ENCODE results near the gene ADH1B. TPM values are rescaled to one million over a fixed set of nuclear protein-coding genes. Genes with fewer than 3 reads are reported as not detected.
"Not testable (repeated sequence)": the region's sequence is repeated elsewhere in the genome, so short reads cannot be mapped to it uniquely, and the experiment has no call there.

The ADH1B gene
- total RNA-seq, 5 donors from 2014 or later (not counting 1 experiment from before 2014, with no cell fraction given): 2.0 to 3.1 (median 2.1) TPM; not detected in 2

DNA sequence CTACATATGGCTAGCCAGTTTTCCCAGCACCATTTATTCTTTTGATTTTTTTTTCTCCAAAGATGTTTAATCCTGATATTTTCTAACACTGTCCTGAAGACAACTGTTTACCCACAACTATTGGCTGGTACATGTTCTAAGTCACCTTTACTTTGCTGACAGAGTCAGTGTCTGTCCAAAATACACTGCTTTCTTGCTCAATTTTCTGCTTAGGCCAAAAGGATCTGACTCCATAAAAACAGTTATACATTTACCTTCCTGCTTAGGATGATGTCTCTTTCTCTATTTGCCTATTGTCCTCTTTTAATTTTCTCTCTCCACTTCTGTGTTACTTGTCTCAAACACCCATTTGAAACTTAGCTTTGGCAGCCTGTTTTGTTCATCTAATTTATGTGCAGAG lies 28.1 kb upstream of the ADH1B start:
- Histone ChIP-seq H3K4me1 (ENCODE audit: control insufficient read depth in 1 of 2, extremely low read depth in 1 of 2, insufficient read depth in 2 of 2, low read length in 2 of 2) (no peaks in the 10 kb centered on the region), H3K27me3 (replicated peaks in 1 of 2; ENCODE audit: control insufficient read depth in 2 of 2, extremely low read depth in 1 of 2, insufficient read depth in 2 of 2, low read length in 1 of 2) (peaks cover 0 to 2% of the 10 kb centered on the region in 2 experiments), H3K27ac (ENCODE audit: low read length) (no peak overlapping the region), H3K9me3 (no peaks in the 10 kb centered on the region), H3K4me3 (ENCODE audit: control insufficient read depth in 1 of 2, extremely low read depth in 1 of 2, low read length in 1 of 2) (no peak overlapping the region), H3K36me3 (ENCODE audit: control insufficient read depth in 2 of 2, extremely low read depth in 1 of 2, insufficient read depth in 1 of 2, low read length in 1 of 2) (no peaks in the 10 kb centered on the region)
- no peaks in the 10 kb centered on the region for H3K36me3 Mint-ChIP-seq
- H3K4me1 Mint-ChIP-seq: peaks cover 0 to 6% (median 0%) of the 10 kb centered on the region in 3 donors
- DNase-seq (no peak), ATAC-seq (replicated peaks in 1 of 4) (no peak)
- ChIA-PET CTCF (no interaction called here), POLR2A (interaction anchor here in 1 of 2 donors (0.7 kb wide), 1 partner anchor 525 kb away, joined by 3 read pairs; no protein-coding TSS in a partner anchor)
- peaks cover 0 to 3% (median 0%) of the 10 kb centered on the region in 3 donors for H3K9me3 Mint-ChIP-seq
- H3K27ac Mint-ChIP-seq: no peak overlapping the region
- H3K4me3 Mint-ChIP-seq: no peak overlapping the region
- H3K27me3 Mint-ChIP-seq: peaks cover 6 to 15% of the 10 kb centered on the region in 2 donors

DNA sequence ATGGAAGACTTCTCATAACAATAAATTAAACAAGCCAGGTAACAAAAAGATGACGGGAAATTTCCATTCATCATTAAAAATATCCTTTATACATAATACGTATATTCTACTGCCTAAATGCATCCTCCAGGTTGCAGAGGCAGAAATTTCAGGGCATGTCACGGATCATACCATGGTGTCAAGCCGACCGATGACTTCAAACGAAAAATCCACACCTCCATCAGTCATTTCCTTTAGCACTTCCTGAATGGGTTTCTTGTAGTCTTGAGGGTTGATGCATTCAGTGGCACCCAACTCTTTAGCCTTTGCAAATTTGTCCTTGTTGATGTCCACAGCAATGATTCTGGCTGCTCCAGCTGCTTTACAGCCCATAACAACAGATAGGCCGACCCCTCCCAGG lies 21.4 kb upstream of the ADH1B start:
- H3K4me1 Mint-ChIP-seq; H3K9me3 ChIP-seq; H3K4me1 ChIP-seq (ENCODE audit: control insufficient read depth in 1 of 2, extremely low read depth in 1 of 2, insufficient read depth in 2 of 2, low read length in 2 of 2); H3K27me3 ChIP-seq (replicated peaks in 1 of 2; ENCODE audit: control insufficient read depth in 2 of 2, extremely low read depth in 1 of 2, insufficient read depth in 2 of 2, low read length in 1 of 2); H3K36me3 ChIP-seq (ENCODE audit: control insufficient read depth in 2 of 2, extremely low read depth in 1 of 2, insufficient read depth in 1 of 2, low read length in 1 of 2); H3K9me3 Mint-ChIP-seq; H3K27ac ChIP-seq (ENCODE audit: low read length); ATAC-seq (replicated peaks in 1 of 4); H3K36me3 Mint-ChIP-seq; H3K4me3 ChIP-seq (ENCODE audit: control insufficient read depth in 1 of 2, extremely low read depth in 1 of 2, low read length in 1 of 2); H3K4me3 Mint-ChIP-seq; CTCF ChIA-PET; DNase-seq; POLR2A ChIA-PET; H3K27ac Mint-ChIP-seq: not testable (repeated sequence)
- peaks cover 9 to 24% of the 10 kb centered on the region in 2 donors for H3K27me3 Mint-ChIP-seq
- WGBS (ENCODE audit: insufficient coverage): no CpG with 5 or more reads among the region's 7 CpGs

DNA sequence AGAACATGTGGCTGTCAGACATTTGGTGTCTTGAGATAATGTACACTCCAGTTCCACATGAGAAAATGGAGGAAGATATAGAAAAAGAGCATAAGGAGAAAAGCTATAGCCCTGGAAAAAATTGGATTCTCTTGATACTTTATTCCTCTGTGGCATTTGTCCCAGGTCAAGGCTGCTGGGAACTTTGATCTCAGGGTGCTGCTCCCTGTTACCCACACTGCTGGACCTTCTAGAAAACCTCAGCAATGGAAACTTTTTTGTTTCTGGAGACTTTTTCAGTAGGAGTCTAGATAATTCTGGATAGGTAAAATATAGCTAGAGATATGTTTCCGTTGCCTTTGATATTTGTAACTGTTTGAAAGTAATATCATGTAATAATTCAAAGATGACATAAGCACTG lies 20.2 kb upstream of the ADH1B start:
- ATAC-seq (replicated peaks in 1 of 4) (no peak), DNase-seq (no peak)
- Histone ChIP-seq H3K9me3 (no peaks in the 10 kb centered on the region), H3K27me3 (replicated peaks in 1 of 2; ENCODE audit: control insufficient read depth in 2 of 2, extremely low read depth in 1 of 2, insufficient read depth in 2 of 2, low read length in 1 of 2) (no peaks in the 10 kb centered on the region), H3K36me3 (ENCODE audit: control insufficient read depth in 2 of 2, extremely low read depth in 1 of 2, insufficient read depth in 1 of 2, low read length in 1 of 2) (no peaks in the 10 kb centered on the region), H3K27ac (ENCODE audit: low read length) (no peak overlapping the region), H3K4me1 (ENCODE audit: control insufficient read depth in 1 of 2, extremely low read depth in 1 of 2, insufficient read depth in 2 of 2, low read length in 2 of 2) (no peaks in the 10 kb centered on the region), H3K4me3 (ENCODE audit: control insufficient read depth in 1 of 2, extremely low read depth in 1 of 2, low read length in 1 of 2) (no peak overlapping the region)
- Mint-ChIP-seq H3K4me1 (no peaks in the 10 kb centered on the region), H3K27ac (no peak overlapping the region), H3K36me3 (no peaks in the 10 kb centered on the region), H3K4me3 (no peak overlapping the region), H3K27me3 (peaks cover 9 to 22% of the 10 kb centered on the region in 2 donors), H3K9me3 (no peaks in the 10 kb centered on the region)
- no CpG with 5 or more reads among the region's 1 CpG for WGBS (ENCODE audit: insufficient coverage)
- POLR2A ChIA-PET: no interaction called here
- CTCF ChIA-PET: no interaction called here

DNA sequence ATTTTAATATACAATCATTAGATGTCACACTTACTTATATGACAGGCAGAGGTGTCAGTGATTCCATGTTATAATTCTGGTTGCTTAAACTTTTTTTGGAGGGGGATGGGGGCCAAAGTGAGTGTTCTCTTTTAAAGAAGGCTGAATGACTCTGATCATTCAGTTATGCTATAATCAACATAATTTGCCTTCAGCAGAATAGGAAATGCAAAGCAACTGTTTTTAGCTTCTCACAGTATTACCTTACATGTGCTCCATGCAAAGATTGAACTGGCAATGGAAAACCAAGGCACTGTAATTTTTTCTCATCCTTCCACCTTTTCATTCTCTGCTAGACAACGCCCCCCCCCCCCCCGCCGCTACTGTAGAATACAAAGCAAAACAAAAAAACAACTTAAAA lies 18.0 kb upstream of the ADH1B start:
- no peak overlapping the region for H3K27ac Mint-ChIP-seq
- no peaks in the 10 kb centered on the region for H3K4me1 Mint-ChIP-seq
- H3K27ac ChIP-seq (ENCODE audit: low read length): no peak overlapping the region
- ChIA-PET POLR2A (no interaction called here), CTCF (no interaction called here)
- H3K4me3 Mint-ChIP-seq: no peak overlapping the region
- no peaks in the 10 kb centered on the region for H3K9me3 ChIP-seq
- H3K4me3 ChIP-seq (ENCODE audit: control insufficient read depth in 1 of 2, extremely low read depth in 1 of 2, low read length in 1 of 2): no peak overlapping the region
- H3K27me3 Mint-ChIP-seq: peaks cover 7 to 24% of the 10 kb centered on the region in 2 donors
- ATAC-seq (replicated peaks in 1 of 4): no peak
- H3K27me3 ChIP-seq (replicated peaks in 1 of 2; ENCODE audit: control insufficient read depth in 2 of 2, extremely low read depth in 1 of 2, insufficient read depth in 2 of 2, low read length in 1 of 2): peaks cover 0 to 3% of the 10 kb centered on the region in 2 experiments
- no peaks in the 10 kb centered on the region for H3K36me3 Mint-ChIP-seq
- WGBS (ENCODE audit: insufficient coverage): no CpG with 5 or more reads among the region's 3 CpGs
- no peaks in the 10 kb centered on the region for H3K4me1 ChIP-seq (ENCODE audit: control insufficient read depth in 1 of 2, extremely low read depth in 1 of 2, insufficient read depth in 2 of 2, low read length in 2 of 2)
- no peak for DNase-seq
- no peaks in the 10 kb centered on the region for H3K9me3 Mint-ChIP-seq
- no peaks in the 10 kb centered on the region for H3K36me3 ChIP-seq (ENCODE audit: control insufficient read depth in 2 of 2, extremely low read depth in 1 of 2, insufficient read depth in 1 of 2, low read length in 1 of 2)

DNA sequence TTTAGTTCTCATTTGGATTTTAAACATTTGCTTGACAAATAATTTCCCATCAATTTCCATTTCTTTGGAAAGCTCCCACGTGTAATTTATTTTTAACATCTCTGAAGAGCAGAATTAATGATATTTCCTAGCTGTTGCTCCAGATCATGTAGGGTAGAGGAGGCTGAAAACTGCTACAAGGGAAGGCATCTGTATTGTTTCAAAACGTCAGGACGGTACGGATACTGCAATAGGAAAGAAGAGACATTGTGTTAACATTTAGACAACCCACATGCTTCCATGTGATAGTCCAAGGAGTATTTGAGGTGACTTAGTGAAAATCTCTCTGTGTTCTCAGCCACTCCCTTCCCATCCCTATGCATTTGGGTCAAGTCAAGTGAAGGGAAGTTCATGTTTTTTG lies 15.4 kb upstream of the ADH1B start:
- WGBS (ENCODE audit: insufficient coverage): no CpG with 5 or more reads among the region's 4 CpGs

DNA sequence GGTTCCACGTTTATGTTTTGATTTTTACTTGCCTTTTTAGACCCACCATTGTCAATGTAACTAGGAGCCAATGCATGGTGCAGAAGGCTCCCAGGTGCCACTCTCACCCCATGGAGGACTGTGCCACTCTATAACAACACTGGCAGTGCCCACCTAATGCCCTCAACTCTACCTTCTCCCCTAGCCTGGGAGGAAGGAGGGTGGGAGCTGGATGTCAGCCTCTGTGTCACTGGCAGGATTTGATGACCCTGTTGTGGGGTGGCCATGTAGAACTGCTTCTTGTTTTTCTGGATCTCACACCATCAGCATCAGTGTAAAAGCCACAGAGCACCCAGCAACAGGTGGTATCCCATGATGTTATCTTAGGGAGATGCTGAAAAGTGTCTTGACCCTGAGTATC lies 13.7 kb upstream of the ADH1B start:
- Histone ChIP-seq H3K27me3 (replicated peaks in 1 of 2; ENCODE audit: control insufficient read depth in 2 of 2, extremely low read depth in 1 of 2, insufficient read depth in 2 of 2, low read length in 1 of 2) (peaks cover 0 to 7% of the 10 kb centered on the region in 2 experiments), H3K27ac (ENCODE audit: low read length) (no peak overlapping the region), H3K36me3 (ENCODE audit: control insufficient read depth in 2 of 2, extremely low read depth in 1 of 2, insufficient read depth in 1 of 2, low read length in 1 of 2) (no peaks in the 10 kb centered on the region), H3K4me1 (ENCODE audit: control insufficient read depth in 1 of 2, extremely low read depth in 1 of 2, insufficient read depth in 2 of 2, low read length in 2 of 2) (no peaks in the 10 kb centered on the region), H3K4me3 (ENCODE audit: control insufficient read depth in 1 of 2, extremely low read depth in 1 of 2, low read length in 1 of 2) (no peak overlapping the region), H3K9me3 (no peaks in the 10 kb centered on the region)
- ATAC-seq (replicated peaks in 1 of 4) (no peak), DNase-seq (no peak)
- ChIA-PET CTCF (no interaction called here), POLR2A (no interaction called here)
- no peak overlapping the region for H3K4me3 Mint-ChIP-seq
- no peak overlapping the region for H3K27ac Mint-ChIP-seq
- no peaks in the 10 kb centered on the region for H3K4me1 Mint-ChIP-seq
- H3K27me3 Mint-ChIP-seq: peaks cover 2 to 27% of the 10 kb centered on the region in 2 donors
- WGBS (ENCODE audit: insufficient coverage): 57% methylated on average over 1 of the region's 1 CpG
- no peaks in the 10 kb centered on the region for H3K36me3 Mint-ChIP-seq
- H3K9me3 Mint-ChIP-seq: peaks cover 0 to 4% (median 0%) of the 10 kb centered on the region in 3 donors

More for the DNA sequence above, 15.4 kb upstream of the ADH1B start:
- Histone ChIP-seq H3K4me3 (ENCODE audit: control insufficient read depth in 1 of 2, extremely low read depth in 1 of 2, low read length in 1 of 2) (no peak overlapping the region), H3K9me3 (no peaks in the 10 kb centered on the region), H3K27me3 (replicated peaks in 1 of 2; ENCODE audit: control insufficient read depth in 2 of 2, extremely low read depth in 1 of 2, insufficient read depth in 2 of 2, low read length in 1 of 2) (peaks cover 0 to 3% of the 10 kb centered on the region in 2 experiments), H3K36me3 (ENCODE audit: control insufficient read depth in 2 of 2, extremely low read depth in 1 of 2, insufficient read depth in 1 of 2, low read length in 1 of 2) (no peaks in the 10 kb centered on the region), H3K27ac (ENCODE audit: low read length) (no peak overlapping the region), H3K4me1 (ENCODE audit: control insufficient read depth in 1 of 2, extremely low read depth in 1 of 2, insufficient read depth in 2 of 2, low read length in 2 of 2) (no peaks in the 10 kb centered on the region)
- POLR2A ChIA-PET: no interaction called here
- CTCF ChIA-PET: no interaction called here
- no peak overlapping the region for H3K27ac Mint-ChIP-seq
- peaks cover 0 to 4% (median 0%) of the 10 kb centered on the region in 3 donors for H3K9me3 Mint-ChIP-seq
- DNase-seq (no peak), ATAC-seq (replicated peaks in 1 of 4) (no peak)
- H3K36me3 Mint-ChIP-seq: no peaks in the 10 kb centered on the region
- H3K4me3 Mint-ChIP-seq: no peak overlapping the region
- peaks cover 4 to 32% of the 10 kb centered on the region in 2 donors for H3K27me3 Mint-ChIP-seq
- H3K4me1 Mint-ChIP-seq: no peaks in the 10 kb centered on the region

DNA sequence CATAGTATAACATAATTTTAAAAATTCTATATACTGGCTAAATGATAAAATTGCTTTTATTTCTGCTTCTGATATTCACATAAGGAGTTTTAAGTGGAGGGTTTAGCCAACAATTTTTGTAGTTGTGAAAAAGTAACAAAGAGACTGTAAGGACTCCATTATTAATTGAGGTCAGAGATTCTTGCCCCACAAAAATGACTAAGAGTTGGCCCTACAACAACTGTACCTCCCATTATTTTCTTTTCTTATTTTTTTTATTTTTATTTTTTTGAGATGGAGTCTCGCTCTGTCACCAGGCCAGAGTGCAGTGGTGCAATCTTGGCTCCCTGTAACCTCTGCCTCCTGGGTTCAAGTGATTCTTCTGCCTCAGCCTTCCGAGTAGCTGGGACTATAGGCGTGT lies 9.4 kb upstream of the ADH1B start:
- no CpG with 5 or more reads among the region's 3 CpGs for WGBS (ENCODE audit: insufficient coverage)
- DNase-seq: no peak
- H3K27me3 Mint-ChIP-seq: peaks cover 1 to 19% of the 10 kb centered on the region in 2 donors
- H3K4me1 Mint-ChIP-seq: no peaks in the 10 kb centered on the region
- Histone ChIP-seq H3K9me3 (no peaks in the 10 kb centered on the region), H3K27me3 (replicated peaks in 1 of 2; ENCODE audit: control insufficient read depth in 2 of 2, extremely low read depth in 1 of 2, insufficient read depth in 2 of 2, low read length in 1 of 2) (peaks cover 0 to 10% of the 10 kb centered on the region in 2 experiments), H3K27ac (ENCODE audit: low read length) (no peak overlapping the region), H3K36me3 (ENCODE audit: control insufficient read depth in 2 of 2, extremely low read depth in 1 of 2, insufficient read depth in 1 of 2, low read length in 1 of 2) (no peaks in the 10 kb centered on the region), H3K4me3 (ENCODE audit: control insufficient read depth in 1 of 2, extremely low read depth in 1 of 2, low read length in 1 of 2) (no peak overlapping the region), H3K4me1 (ENCODE audit: control insufficient read depth in 1 of 2, extremely low read depth in 1 of 2, insufficient read depth in 2 of 2, low read length in 2 of 2) (no peaks in the 10 kb centered on the region)
- ChIA-PET CTCF (no interaction called here), POLR2A (no interaction called here)
- H3K9me3 Mint-ChIP-seq: peaks cover 0 to 13% (median 0%) of the 10 kb centered on the region in 3 donors
- no peak overlapping the region for H3K4me3 Mint-ChIP-seq
- ATAC-seq (replicated peaks in 1 of 4): no peak
- H3K36me3 Mint-ChIP-seq: no peaks in the 10 kb centered on the region
- H3K27ac Mint-ChIP-seq: no peak overlapping the region
